B cell (primary cell): ENCODE measurements around the gene GRN.

ENCODE experiments used
- CTCF ChIP-seq: fragments of 200-600 bp; IDR thresholded peaks from one replicate; pipeline ENCODE4 v1.8.0; 2022; ENCODE audit warnings: antibody characterized with exemption, mild to moderate bottlenecking
- EZH2 ChIP-seq: IDR thresholded peaks from 2 replicates; pipeline ENCODE4 v1.6.1; 2012; ENCODE audit warnings: borderline replicate concordance, low read depth, mild to moderate bottlenecking, moderate library complexity, low read length; ENCODE audit not compliant: insufficient read depth, poor library complexity, severe bottlenecking

GRCh38 chr17:44349553-44350070 is 4.5 kb downstream of the GRN start:
- TF ChIP-seq EZH2 (no peak), CTCF (no peak)
